Smooth muscle cell (in vitro differentiated cells): ENCODE results near the gene ZNF107. TPM values are rescaled to one million over a fixed set of nuclear protein-coding genes. Genes with fewer than 3 reads are reported as not detected.

Experiments
- DNase-seq: peaks from one replicate; lab custom pipeline; 2025; ENCODE audit not compliant: unreplicated experiment; lab: John Stamatoyannopoulos, UW
- H2AFZ ChIP-seq: fragments of 200-600 bp; sonication (generic); 2 replicates; pipeline ENCODE4 v1.6.0; 2016; ENCODE audit warnings: antibody characterized with exemption, low read depth, mild to moderate bottlenecking
- H3F3A ChIP-seq: fragments of 200-600 bp; sonication (generic); 2 replicates; pipeline ENCODE4 v1.6.0; 2017; ENCODE audit warnings: antibody characterized with exemption, low read depth
- H3K27ac ChIP-seq: fragments of 200-600 bp; sonication (generic); 2 replicates; pipeline ENCODE4 v1.5.1; 2016; ENCODE audit warnings: low read depth, mild to moderate bottlenecking
- H3K27me3 ChIP-seq: fragments of 200-600 bp; sonication (generic); 2 replicates; pipeline ENCODE4 v1.6.1; 2016; ENCODE audit warnings: low read depth, mild to moderate bottlenecking
- H3K36me3 ChIP-seq: fragments of 200-600 bp; sonication (generic); 2 replicates; pipeline ENCODE4 v1.5.1; 2016; ENCODE audit warnings: low read depth
- H3K4me1 ChIP-seq: fragments of 200-600 bp; sonication (generic); 2 replicates; pipeline ENCODE4 v1.5.1; 2016; ENCODE audit warnings: low read depth
- H3K4me2 ChIP-seq: fragments of 200-600 bp; sonication (generic); 2 replicates; pipeline ENCODE4 v1.6.0; 2016; ENCODE audit warnings: mild to moderate bottlenecking
- H3K4me3 ChIP-seq: fragments of 200-600 bp; sonication (generic); 2 replicates; pipeline ENCODE4 v1.5.1; 2016; ENCODE audit warnings: mild to moderate bottlenecking
- H3K79me2 ChIP-seq: fragments of 200-600 bp; sonication (generic); 2 replicates; pipeline ENCODE4 v1.6.0; 2016; ENCODE audit warnings: low read depth, mild to moderate bottlenecking
- H3K9ac ChIP-seq: fragments of 200-600 bp; sonication (generic); 2 replicates; pipeline ENCODE4 v1.6.0; 2016; ENCODE audit warnings: low read depth
- H3K9me3 ChIP-seq: fragments of 200-600 bp; sonication (generic); replicated peaks from 2 replicates; pipeline ENCODE4 v1.5.1; 2016; ENCODE audit warnings: low read depth
- H4K20me1 ChIP-seq: fragments of 200-600 bp; sonication (generic); 2 replicates; pipeline ENCODE4 v1.6.0; 2016; ENCODE audit warnings: low read depth
- WGBS: methylation state at CpG from one replicate; pipeline ENCODE4 v1.1.7; 2016; ENCODE audit warnings: low lambda C conversion rate; 5-methylcytosine and 5-hydroxymethylcytosine counted together
- polyA plus RNA-seq: library from polyadenylated mRNA; unstranded; fragments of >200 nt; fragmentation: Nextera tagmentation; extraction: Ambion mirVana; gene quantifications from 2 replicates; pipeline ENCODE4 v1.2.1, GENCODE V29; 2016
- total RNA-seq: library from RNA; depleted of rRNA; stranded (reverse); fragments of >200 nt; gene quantifications from 2 replicates; pipeline ENCODE4 v1.2.3, GENCODE V29; 2014
- TF ChIP-seq, protein P1 (sequence below): fragments of 200-600 bp; sonication (generic); IDR thresholded peaks from 2 replicates; pipeline ENCODE4 v1.5.1; 2017; ENCODE audit warnings: borderline replicate concordance, mild to moderate bottlenecking, antibody characterized with exemption; ENCODE audit not compliant: insufficient read depth, poor library complexity, severe bottlenecking

Gene ZNF107
- total and polyA plus RNA-seq, 2 experiments from 2014 or later, result 0.62 to 2.3 TPM

DNA sequence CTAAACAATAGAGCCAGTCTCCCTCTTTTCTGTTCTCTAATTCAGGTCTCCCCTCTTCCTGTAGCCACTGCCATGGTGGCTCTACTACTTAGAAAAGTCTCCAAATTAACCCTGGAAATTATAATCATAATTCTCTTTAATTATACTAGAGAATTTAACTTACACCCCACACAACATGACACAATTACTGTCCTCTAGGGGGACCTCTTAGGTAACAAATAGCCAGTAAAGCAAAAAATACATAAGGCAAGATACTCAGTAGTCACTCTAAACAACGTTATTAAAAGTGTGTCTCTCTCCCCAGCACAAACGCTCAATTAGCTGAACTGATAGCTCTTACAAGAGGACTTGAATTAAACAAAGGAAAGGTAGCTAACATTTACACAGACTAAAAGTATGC lies 44.3 kb upstream of the ZNF107 start:
- H3K36me3 ChIP-seq, result no peaks in the 10 kb centered on the region
- no peak overlapping the region for H2AFZ ChIP-seq
- WGBS, result 61% methylated on average over 2 of the region's 2 CpGs
- no peaks in the 10 kb centered on the region for H3K79me2 ChIP-seq
- no peak overlapping the region for H3K4me3 ChIP-seq
- peaks cover 11% of the 10 kb centered on the region for H3K9me3 ChIP-seq
- H3K4me1 ChIP-seq, result no peaks in the 10 kb centered on the region
- H3K27me3 ChIP-seq, result no peaks in the 10 kb centered on the region
- no peak overlapping the region for H3K4me2 ChIP-seq
- no peaks in the 10 kb centered on the region for H4K20me1 ChIP-seq
- DNase-seq, result no peak
- TF ChIP-seq, protein P1, sequence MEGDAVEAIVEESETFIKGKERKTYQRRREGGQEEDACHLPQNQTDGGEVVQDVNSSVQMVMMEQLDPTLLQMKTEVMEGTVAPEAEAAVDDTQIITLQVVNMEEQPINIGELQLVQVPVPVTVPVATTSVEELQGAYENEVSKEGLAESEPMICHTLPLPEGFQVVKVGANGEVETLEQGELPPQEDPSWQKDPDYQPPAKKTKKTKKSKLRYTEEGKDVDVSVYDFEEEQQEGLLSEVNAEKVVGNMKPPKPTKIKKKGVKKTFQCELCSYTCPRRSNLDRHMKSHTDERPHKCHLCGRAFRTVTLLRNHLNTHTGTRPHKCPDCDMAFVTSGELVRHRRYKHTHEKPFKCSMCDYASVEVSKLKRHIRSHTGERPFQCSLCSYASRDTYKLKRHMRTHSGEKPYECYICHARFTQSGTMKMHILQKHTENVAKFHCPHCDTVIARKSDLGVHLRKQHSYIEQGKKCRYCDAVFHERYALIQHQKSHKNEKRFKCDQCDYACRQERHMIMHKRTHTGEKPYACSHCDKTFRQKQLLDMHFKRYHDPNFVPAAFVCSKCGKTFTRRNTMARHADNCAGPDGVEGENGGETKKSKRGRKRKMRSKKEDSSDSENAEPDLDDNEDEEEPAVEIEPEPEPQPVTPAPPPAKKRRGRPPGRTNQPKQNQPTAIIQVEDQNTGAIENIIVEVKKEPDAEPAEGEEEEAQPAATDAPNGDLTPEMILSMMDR, result no peak
- no peak overlapping the region for H3K9ac ChIP-seq
- no peak overlapping the region for H3K27ac ChIP-seq
- no peaks in the 10 kb centered on the region for H3F3A ChIP-seq

DNA sequence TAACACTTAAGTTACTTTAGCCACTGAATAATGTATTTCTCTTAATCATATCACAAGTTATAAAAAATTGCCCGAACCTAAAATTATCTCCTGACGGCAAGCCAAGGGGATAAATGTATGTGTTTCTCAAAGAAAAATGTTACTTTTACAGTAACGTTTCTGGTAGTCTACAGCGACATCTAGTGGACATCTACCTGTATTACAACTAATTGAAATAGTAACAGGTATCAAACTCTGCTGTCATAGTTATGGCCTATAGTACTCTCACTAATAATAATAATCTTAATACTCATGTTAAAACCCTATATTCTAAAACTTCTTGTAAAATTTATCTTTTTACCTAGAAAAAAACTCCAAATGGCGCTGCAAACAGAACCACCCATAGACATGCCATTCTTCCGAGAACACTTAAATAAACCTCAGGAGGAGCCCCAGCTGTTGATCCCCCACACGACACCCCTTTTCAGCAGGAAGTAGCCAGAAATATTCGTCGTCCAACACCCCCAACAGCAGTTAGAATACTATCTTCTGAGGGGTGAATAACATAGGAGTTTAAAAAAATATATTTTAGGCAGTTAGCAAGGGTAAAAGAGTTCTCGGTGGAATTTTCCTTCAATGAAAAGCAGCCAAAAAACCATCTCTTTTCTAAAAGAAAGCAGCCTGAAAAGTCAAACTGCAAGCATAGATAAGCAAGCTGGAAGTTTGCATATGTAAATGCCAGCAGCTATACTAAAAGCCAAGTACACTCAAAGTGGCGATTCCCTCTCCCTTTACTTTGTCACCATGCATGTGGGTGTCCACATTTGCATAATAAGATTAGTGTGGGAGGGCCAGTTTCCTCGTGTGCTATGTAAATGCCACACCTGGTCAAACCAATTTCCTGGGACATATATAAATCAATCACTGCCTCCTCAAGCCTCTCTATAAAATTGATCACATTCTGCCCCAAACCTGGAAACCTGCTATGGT lies 40.5 kb upstream of the ZNF107 start:
- Histone ChIP-seq H3F3A (no peaks in the 10 kb centered on the region), H3K4me3 (no peak overlapping the region), H3K79me2 (no peaks in the 10 kb centered on the region), H4K20me1 (no peaks in the 10 kb centered on the region), H3K27me3 (no peaks in the 10 kb centered on the region), H2AFZ (no peak overlapping the region), H3K27ac (no peak overlapping the region), H3K9me3 (peaks cover 4% of the 10 kb centered on the region), H3K4me1 (no peaks in the 10 kb centered on the region), H3K9ac (no peak overlapping the region), H3K4me2 (no peak overlapping the region), H3K36me3 (no peaks in the 10 kb centered on the region)
- TF ChIP-seq, protein P1, result peak; percentile 39
- no peak for DNase-seq
- 36% methylated on average over 12 of the region's 12 CpGs for WGBS

DNA sequence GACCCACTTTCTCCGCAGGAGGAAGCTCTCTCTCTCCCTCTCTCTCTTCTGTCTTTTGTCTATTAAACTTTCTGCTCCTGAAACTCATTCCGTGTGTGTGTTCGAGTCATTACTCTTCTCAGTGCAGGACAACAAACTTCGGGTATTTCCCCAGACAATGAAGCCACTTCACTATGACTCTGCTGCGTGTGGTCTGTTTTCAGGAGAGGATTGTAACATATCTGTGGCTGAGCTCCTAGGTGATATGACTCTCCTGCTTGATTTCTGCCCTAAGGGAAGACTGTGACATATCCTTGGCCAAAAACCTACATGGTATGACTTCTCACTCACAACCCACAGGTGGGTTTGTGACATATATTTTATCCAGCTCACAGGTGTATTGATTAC lies 39.9 kb upstream of the ZNF107 start:
- Histone ChIP-seq H3K9me3 (peaks cover 4% of the 10 kb centered on the region), H3F3A (no peaks in the 10 kb centered on the region), H3K9ac (no peak overlapping the region), H3K79me2 (no peaks in the 10 kb centered on the region), H3K4me1 (no peaks in the 10 kb centered on the region), H3K36me3 (no peaks in the 10 kb centered on the region), H3K4me3 (no peak overlapping the region), H2AFZ (no peak overlapping the region), H4K20me1 (no peaks in the 10 kb centered on the region), H3K4me2 (no peak overlapping the region), H3K27me3 (no peaks in the 10 kb centered on the region), H3K27ac (no peak overlapping the region)
- 66% methylated on average over 5 of the region's 5 CpGs for WGBS
- DNase-seq, result no peak
- TF ChIP-seq, protein P1, result no peak
